K562 (cell line): ENCODE results near the gene GALK2. TPM values are rescaled to one million over a fixed set of nuclear protein-coding genes. Genes with fewer than 3 reads are reported as not detected.

Source experiments
- BRD4 ChIP-seq: fragments of 200-600 bp; sonication (generic); IDR thresholded peaks from 2 replicates; pipeline ENCODE4 v1.6.1; 2017; ENCODE audit warnings: inconsistent platforms
- HLTF ChIP-seq: fragments of 450-650 bp; IDR thresholded peaks from 2 replicates; pipeline ENCODE4 v1.6.1; 2016
- NFXL1 ChIP-seq: fragments of 450-650 bp; formaldehyde crosslinking; IDR thresholded peaks from 2 replicates; pipeline ENCODE4 v1.4.0; 2021; ENCODE audit warnings: mild to moderate bottlenecking
- NRF1 ChIP-seq, 2 experiments: fragments of 450-650 bp; IDR thresholded peaks in 1 of 2; conservative IDR thresholded peaks in 1 of 2; 2 replicates each; pipeline ENCODE4 v1.6.1; 2014; ENCODE audit warnings: mild to moderate bottlenecking in 2 of 2
- RB1 ChIP-seq: fragments of 450-650 bp; IDR thresholded peaks from 2 replicates; pipeline ENCODE4 v1.6.1; 2017; ENCODE audit warnings: low read depth, mild to moderate bottlenecking
- ZC3H8 ChIP-seq: fragments of 450-650 bp; IDR thresholded peaks from 2 replicates; pipeline ENCODE4 v1.6.1; 2017
- ZNF124 ChIP-seq: sonication (generic); formaldehyde crosslinking; IDR thresholded peaks from 2 replicates; pipeline ENCODE4 v1.8.1; 2022; ENCODE audit warnings: missing genetic modification reagents
- ZNF274 ChIP-seq: IDR thresholded peaks from 2 replicates; pipeline ENCODE4 v1.6.1; 2011; ENCODE audit warnings: low read depth, mild to moderate bottlenecking, low read length, moderate library complexity, borderline replicate concordance
- polyA plus RNA-seq, 8 experiments: library from polyadenylated mRNA; depleted of rRNA in 4 of 8; stranded (reverse) in 5 of 8; unstranded in 3 of 8; fragments of >200 nt; fragmentation: Nextera tagmentation in 2 of 8; fragmentation: Illumina TruSeq in 1 of 8; extraction: Ambion mirVana in 2 of 8; extraction: Trizol in 1 of 8; gene quantifications; 2 replicates each; pipeline versions ENCODE4 v1.2.1 to v1.2.3, GENCODE V29; 2011 to 2014; ENCODE audit warnings: inconsistent platforms in 1 of 8, missing spikeins in 1 of 8
- total RNA-seq, 7 experiments: library from RNA; depleted of rRNA in 6 of 7; stranded (reverse); fragments of >200 nt in 6 of 7; fragmentation: Illumina TruSeq in 2 of 7; extraction: Trizol in 2 of 7; gene quantifications; 2 replicates each; pipeline versions ENCODE4 v1.2.1 to v1.2.3, GENCODE V29; 2011 to 2021; ENCODE audit warnings: low replicate concordance in 1 of 7
- TF ChIP-seq, protein P1 (sequence below): fragments of 200-800 bp; sonication (Bioruptor generic); IDR thresholded peaks from 2 replicates; pipeline ENCODE4 v1.6.1; 2016; ENCODE audit warnings: missing genetic modification characterization, missing compliant biosample characterization
- TF ChIP-seq, protein P2 (sequence below): fragments of 450-650 bp; IDR thresholded peaks from 2 replicates; pipeline ENCODE4 v1.6.1; 2014; ENCODE audit warnings: low read depth, mild to moderate bottlenecking, moderate library complexity, borderline replicate concordance
- TF ChIP-seq, protein P3 (sequence below): fragments of 250-450 bp; sonication (Bioruptor Pico); IDR thresholded peaks from 2 replicates; pipeline ENCODE4 v1.6.1; 2021; ENCODE audit warnings: mild to moderate bottlenecking
- TF ChIP-seq, protein P4 (sequence below): sonication (generic); formaldehyde crosslinking; IDR thresholded peaks from 2 replicates; pipeline ENCODE4 v1.8.0; 2022; ENCODE audit warnings: mild to moderate bottlenecking, missing genetic modification reagents
- TF ChIP-seq, protein P5 (sequence below): fragments of 200-400 bp; formaldehyde crosslinking; IDR thresholded peaks from 2 replicates; pipeline ENCODE4 v1.6.1; 2017; ENCODE audit warnings: mild to moderate bottlenecking, low read depth, low read length, moderate library complexity

The GALK2 gene
- total and polyA plus RNA-seq, 9 of the 15 experiments (the other 6 are each of a cell fraction or from before 2014, with no cell fraction given), result 32.8 to 82.0 (median 54.4) TPM

DNA sequence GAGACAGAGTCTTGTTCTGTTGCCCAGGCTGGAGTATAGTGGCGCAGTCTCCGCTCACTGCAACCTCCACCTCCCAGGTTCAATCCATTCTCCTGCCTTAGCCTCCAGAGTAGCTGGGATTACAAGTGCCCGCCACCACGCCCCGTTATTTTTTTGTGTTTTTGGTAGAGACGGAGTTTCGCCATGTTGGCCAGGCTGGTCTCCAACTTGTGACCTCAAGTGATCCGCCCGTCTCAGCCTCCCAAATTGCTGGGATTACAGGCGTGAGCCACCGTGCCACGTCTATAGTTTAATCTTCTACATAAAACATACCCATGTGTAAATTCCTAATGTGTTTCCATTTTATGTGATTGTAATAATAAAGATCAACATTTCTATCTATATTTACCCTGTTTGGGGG, 1.7 kb downstream of the GALK2 start (continued):
- TF ChIP-seq, protein P1, sequence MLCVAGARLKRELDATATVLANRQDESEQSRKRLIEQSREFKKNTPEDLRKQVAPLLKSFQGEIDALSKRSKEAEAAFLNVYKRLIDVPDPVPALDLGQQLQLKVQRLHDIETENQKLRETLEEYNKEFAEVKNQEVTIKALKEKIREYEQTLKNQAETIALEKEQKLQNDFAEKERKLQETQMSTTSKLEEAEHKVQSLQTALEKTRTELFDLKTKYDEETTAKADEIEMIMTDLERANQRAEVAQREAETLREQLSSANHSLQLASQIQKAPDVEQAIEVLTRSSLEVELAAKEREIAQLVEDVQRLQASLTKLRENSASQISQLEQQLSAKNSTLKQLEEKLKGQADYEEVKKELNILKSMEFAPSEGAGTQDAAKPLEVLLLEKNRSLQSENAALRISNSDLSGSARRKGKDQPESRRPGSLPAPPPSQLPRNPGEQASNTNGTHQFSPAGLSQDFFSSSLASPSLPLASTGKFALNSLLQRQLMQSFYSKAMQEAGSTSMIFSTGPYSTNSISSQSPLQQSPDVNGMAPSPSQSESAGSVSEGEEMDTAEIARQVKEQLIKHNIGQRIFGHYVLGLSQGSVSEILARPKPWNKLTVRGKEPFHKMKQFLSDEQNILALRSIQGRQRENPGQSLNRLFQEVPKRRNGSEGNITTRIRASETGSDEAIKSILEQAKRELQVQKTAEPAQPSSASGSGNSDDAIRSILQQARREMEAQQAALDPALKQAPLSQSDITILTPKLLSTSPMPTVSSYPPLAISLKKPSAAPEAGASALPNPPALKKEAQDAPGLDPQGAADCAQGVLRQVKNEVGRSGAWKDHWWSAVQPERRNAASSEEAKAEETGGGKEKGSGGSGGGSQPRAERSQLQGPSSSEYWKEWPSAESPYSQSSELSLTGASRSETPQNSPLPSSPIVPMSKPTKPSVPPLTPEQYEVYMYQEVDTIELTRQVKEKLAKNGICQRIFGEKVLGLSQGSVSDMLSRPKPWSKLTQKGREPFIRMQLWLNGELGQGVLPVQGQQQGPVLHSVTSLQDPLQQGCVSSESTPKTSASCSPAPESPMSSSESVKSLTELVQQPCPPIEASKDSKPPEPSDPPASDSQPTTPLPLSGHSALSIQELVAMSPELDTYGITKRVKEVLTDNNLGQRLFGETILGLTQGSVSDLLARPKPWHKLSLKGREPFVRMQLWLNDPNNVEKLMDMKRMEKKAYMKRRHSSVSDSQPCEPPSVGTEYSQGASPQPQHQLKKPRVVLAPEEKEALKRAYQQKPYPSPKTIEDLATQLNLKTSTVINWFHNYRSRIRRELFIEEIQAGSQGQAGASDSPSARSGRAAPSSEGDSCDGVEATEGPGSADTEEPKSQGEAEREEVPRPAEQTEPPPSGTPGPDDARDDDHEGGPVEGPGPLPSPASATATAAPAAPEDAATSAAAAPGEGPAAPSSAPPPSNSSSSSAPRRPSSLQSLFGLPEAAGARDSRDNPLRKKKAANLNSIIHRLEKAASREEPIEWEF (CRISPR knock-in tag), result no peak
- TF ChIP-seq ZNF274 (no peak), NRF1 (conservative IDR thresholded peaks at IDR 0.05 in 1 of 2, IDR thresholded peaks at IDR 0.05 in 1 of 2) (no peak; a peak in 1 of 4 replicates), BRD4 (0 out of 2 replicates have a peak, but pooled peaks have one; percentile 37), NFXL1 (CRISPR knock-in tag) (no peak), RB1 (no peak), ZNF124 (CRISPR knock-in tag) (no peak), ZC3H8 (no peak), HLTF (no peak)
- TF ChIP-seq, protein P2, sequence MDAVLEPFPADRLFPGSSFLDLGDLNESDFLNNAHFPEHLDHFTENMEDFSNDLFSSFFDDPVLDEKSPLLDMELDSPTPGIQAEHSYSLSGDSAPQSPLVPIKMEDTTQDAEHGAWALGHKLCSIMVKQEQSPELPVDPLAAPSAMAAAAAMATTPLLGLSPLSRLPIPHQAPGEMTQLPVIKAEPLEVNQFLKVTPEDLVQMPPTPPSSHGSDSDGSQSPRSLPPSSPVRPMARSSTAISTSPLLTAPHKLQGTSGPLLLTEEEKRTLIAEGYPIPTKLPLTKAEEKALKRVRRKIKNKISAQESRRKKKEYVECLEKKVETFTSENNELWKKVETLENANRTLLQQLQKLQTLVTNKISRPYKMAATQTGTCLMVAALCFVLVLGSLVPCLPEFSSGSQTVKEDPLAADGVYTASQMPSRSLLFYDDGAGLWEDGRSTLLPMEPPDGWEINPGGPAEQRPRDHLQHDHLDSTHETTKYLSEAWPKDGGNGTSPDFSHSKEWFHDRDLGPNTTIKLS, result peak; percentile 76; the same call in 1 of the 2 replicates
- TF ChIP-seq, protein P3, sequence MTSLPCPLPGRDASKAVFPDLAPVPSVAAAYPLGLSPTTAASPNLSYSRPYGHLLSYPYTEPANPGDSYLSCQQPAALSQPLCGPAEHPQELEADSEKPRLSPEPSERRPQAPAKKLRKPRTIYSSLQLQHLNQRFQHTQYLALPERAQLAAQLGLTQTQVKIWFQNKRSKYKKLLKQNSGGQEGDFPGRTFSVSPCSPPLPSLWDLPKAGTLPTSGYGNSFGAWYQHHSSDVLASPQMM (CRISPR knock-in tag), result no peak
- TF ChIP-seq, protein P4, sequence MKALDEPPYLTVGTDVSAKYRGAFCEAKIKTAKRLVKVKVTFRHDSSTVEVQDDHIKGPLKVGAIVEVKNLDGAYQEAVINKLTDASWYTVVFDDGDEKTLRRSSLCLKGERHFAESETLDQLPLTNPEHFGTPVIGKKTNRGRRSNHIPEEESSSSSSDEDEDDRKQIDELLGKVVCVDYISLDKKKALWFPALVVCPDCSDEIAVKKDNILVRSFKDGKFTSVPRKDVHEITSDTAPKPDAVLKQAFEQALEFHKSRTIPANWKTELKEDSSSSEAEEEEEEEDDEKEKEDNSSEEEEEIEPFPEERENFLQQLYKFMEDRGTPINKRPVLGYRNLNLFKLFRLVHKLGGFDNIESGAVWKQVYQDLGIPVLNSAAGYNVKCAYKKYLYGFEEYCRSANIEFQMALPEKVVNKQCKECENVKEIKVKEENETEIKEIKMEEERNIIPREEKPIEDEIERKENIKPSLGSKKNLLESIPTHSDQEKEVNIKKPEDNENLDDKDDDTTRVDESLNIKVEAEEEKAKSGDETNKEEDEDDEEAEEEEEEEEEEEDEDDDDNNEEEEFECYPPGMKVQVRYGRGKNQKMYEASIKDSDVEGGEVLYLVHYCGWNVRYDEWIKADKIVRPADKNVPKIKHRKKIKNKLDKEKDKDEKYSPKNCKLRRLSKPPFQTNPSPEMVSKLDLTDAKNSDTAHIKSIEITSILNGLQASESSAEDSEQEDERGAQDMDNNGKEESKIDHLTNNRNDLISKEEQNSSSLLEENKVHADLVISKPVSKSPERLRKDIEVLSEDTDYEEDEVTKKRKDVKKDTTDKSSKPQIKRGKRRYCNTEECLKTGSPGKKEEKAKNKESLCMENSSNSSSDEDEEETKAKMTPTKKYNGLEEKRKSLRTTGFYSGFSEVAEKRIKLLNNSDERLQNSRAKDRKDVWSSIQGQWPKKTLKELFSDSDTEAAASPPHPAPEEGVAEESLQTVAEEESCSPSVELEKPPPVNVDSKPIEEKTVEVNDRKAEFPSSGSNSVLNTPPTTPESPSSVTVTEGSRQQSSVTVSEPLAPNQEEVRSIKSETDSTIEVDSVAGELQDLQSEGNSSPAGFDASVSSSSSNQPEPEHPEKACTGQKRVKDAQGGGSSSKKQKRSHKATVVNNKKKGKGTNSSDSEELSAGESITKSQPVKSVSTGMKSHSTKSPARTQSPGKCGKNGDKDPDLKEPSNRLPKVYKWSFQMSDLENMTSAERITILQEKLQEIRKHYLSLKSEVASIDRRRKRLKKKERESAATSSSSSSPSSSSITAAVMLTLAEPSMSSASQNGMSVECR (CRISPR knock-in tag), result peak; percentile 4; the same call in 1 of the 2 replicates
- TF ChIP-seq, protein P5, sequence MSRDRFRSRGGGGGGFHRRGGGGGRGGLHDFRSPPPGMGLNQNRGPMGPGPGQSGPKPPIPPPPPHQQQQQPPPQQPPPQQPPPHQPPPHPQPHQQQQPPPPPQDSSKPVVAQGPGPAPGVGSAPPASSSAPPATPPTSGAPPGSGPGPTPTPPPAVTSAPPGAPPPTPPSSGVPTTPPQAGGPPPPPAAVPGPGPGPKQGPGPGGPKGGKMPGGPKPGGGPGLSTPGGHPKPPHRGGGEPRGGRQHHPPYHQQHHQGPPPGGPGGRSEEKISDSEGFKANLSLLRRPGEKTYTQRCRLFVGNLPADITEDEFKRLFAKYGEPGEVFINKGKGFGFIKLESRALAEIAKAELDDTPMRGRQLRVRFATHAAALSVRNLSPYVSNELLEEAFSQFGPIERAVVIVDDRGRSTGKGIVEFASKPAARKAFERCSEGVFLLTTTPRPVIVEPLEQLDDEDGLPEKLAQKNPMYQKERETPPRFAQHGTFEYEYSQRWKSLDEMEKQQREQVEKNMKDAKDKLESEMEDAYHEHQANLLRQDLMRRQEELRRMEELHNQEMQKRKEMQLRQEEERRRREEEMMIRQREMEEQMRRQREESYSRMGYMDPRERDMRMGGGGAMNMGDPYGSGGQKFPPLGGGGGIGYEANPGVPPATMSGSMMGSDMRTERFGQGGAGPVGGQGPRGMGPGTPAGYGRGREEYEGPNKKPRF, result no peak
